Spleen (tissue), 7 donors: Measurements from ENCODE around the gene IL25.

ENCODE experiments used
- CTCF ChIP-seq, 11 experiments: fragments of 200-600 bp in 7 of 11; fragments of 450-650 bp in 4 of 11; sonication (generic) in 4 of 11; IDR thresholded peaks in 8 of 11; conservative IDR thresholded peaks in 3 of 11; 1 replicate in 7 of 11; 2 replicates in 4 of 11; pipeline versions ENCODE4 v1.4.0 to v1.8.0; 2016 to 2021; ENCODE audit warnings: antibody characterized with exemption in 11 of 11, inconsistent platforms in 4 of 11, mild to moderate bottlenecking in 1 of 11
- POLR2A ChIP-seq, 3 donors: fragments of 450-650 bp; IDR thresholded peaks; one replicate each; pipeline ENCODE4 v1.5.1; 2017; ENCODE audit warnings: antibody characterized with exemption in 3 of 3, mild to moderate bottlenecking in 1 of 3
- POLR2AphosphoS5 ChIP-seq, 3 donors: sonication (generic); formaldehyde crosslinking; IDR thresholded peaks; one replicate each; pipeline ENCODE4 v1.5.1; 2017; ENCODE audit warnings: antibody characterized with exemption in 3 of 3
- donor health status: DM: no; HTN: no; CAD: no; lungs with moderate emphysema.
- donor health status: DM: no; HTN: no; CAD: no.
- donor health status: DM: no; HTN: no; CAD: no.

DNA sequence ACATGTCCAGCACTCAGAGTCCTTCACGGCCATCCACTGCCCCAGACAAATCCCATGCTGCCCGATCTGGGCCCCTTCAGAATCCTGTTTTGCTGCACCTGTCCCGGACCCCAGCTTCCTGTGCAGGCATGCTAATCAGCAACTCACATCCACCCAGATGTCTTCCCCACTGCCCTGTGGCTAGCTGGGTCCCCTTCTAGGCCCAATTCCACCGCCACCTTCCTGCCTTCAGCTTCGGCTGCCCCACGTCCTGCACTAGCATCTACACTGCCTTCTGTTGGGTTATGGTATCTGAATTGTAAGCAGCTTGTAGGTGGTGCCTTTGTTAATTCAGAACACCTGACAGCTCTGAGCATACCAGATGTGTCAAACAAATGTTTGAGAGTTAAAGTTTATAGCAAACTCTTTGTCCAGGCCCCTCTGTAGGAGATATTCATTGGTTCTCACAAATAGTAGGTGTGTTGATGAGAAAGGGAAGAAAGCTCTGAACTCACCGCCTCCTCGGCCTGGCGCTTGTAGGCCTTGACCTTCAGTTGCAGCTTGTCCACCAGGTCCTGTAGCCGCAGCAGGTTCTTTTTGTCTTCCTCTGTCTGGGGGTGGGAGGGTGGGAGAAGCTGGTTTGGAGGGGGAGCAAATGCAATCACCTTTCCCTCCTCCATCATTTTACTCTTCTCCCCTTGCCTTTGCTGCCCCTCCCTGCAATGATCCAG lies 10.3 kb downstream of the IL25 start:
- TF ChIP-seq CTCF (IDR thresholded peaks at IDR 0.05 in 8 of 11, conservative IDR thresholded peaks at IDR 0.05 in 3 of 11) (no peak), POLR2A (IDR thresholded peaks at IDR 0.05) (no peak), POLR2AphosphoS5 (IDR thresholded peaks at IDR 0.05) (no peak)
